ENCODE results near the gene SPATS2. TPM values are rescaled to one million over a fixed set of nuclear protein-coding genes. Genes with fewer than 3 reads are reported as not detected.
A peak's percentile ranks its signal among the peaks of the same experiment; 100 is the strongest.

SPATS2 gene
- total and polyA plus RNA-seq, 10 of the 15 experiments (the other 5 are each of a cell fraction or from before 2014, with no cell fraction given) = 9.0 to 54.2 (median 27.5) TPM

GRCh38 chr12:49322708-49323523, 44.3 kb upstream of the SPATS2 start, which contains the start of gene TROAP (continued):
- TF ChIP-seq SMAD1 (IDR thresholded peaks at IDR 0.05; ENCODE audit: low read depth, partially characterized antibody) = no peak
- no peak for TF ChIP-seq POLR2AphosphoS2 (IDR thresholded peaks at IDR 0.05; ENCODE audit: low read depth, low read length)
- TF ChIP-seq ETV6 (conservative IDR thresholded peaks at IDR 0.05 in 1 of 2, IDR thresholded peaks at IDR 0.05 in 1 of 2; ENCODE audit: borderline replicate concordance in 1 of 2, low read depth in 1 of 2) = no peak
- TF ChIP-seq ZBTB40 (IDR thresholded peaks at IDR 0.05; ENCODE audit: borderline replicate concordance) = no peak; the same call in 1 of the 2 replicates
- TF ChIP-seq HDAC2 (IDR thresholded peaks at IDR 0.05) = peak; percentile 98
- TF ChIP-seq YY1 (IDR thresholded peaks at IDR 0.05; ENCODE audit: low read depth, low read length) = peak; percentile 91
- TF ChIP-seq IRF3 (IDR thresholded peaks at IDR 0.05) = peak; percentile 86
- TF ChIP-seq CBX3 (IDR thresholded peaks at IDR 0.05; ENCODE audit: borderline replicate concordance, low read depth) = no peak
- TF ChIP-seq E2F8 (IDR thresholded peaks at IDR 0.05; ENCODE audit: low read depth, partially characterized antibody) = no peak
- TF ChIP-seq IKZF1 (conservative IDR thresholded peaks at IDR 0.05) = no peak
- TF ChIP-seq NR2C1 (IDR thresholded peaks at IDR 0.05) = no peak
- TF ChIP-seq RELB (IDR thresholded peaks at IDR 0.05; ENCODE audit: low read depth) = peak; percentile 95
- no peak for TF ChIP-seq SUPT20H (IDR thresholded peaks at IDR 0.05; ENCODE audit: borderline replicate concordance, control insufficient read depth, low read depth, low read length)
- TF ChIP-seq ZBTB11 (CRISPR knock-in tag; IDR thresholded peaks at IDR 0.05) = no peak
- TF ChIP-seq TBL1XR1 (IDR thresholded peaks at IDR 0.05; ENCODE audit: low read depth, low read length) = no peak; the same call in 1 of the 2 replicates
